Testis (tissue), 3 donors: ENCODE data around the gene DLX2. TPM values are rescaled to one million over a fixed set of nuclear protein-coding genes. Genes with fewer than 3 reads are reported as not detected.

Source experiments
- DNase-seq: peaks from one replicate; pipeline ENCODE4 v3.0.0-alpha.2; 2019
- H3K27ac ChIP-seq, 2 donors: fragments of 200-600 bp; sonication (generic); one replicate each; pipeline ENCODE4 v1.5.1; 2019
- H3K27me3 ChIP-seq: fragments of 200-600 bp; sonication (generic); one replicate; pipeline ENCODE4 v1.5.1; 2019
- H3K36me3 ChIP-seq: fragments of 200-600 bp; sonication (generic); one replicate; pipeline ENCODE4 v1.5.1; 2017; ENCODE audit warnings: low read depth; ENCODE audit errors: missing control alignments
- H3K4me1 ChIP-seq: fragments of 200-600 bp; sonication (generic); one replicate; pipeline ENCODE4 v1.5.1; 2019
- H3K4me3 ChIP-seq, 2 donors: fragments of 200-600 bp; sonication (generic); one replicate each; pipeline ENCODE4 v1.5.1; 2017 to 2019
- H3K9me3 ChIP-seq: fragments of 200-600 bp; sonication (generic); one replicate; pipeline ENCODE4 v1.5.1; 2017
- POLR2A ChIP-seq: fragments of 450-650 bp; IDR thresholded peaks from one replicate; pipeline ENCODE4 v1.6.1; 2017; ENCODE audit warnings: antibody characterized with exemption, mild to moderate bottlenecking, moderate library complexity
- WGBS, 2 donors: methylation state at CpG; one replicate each; pipeline ENCODE4 v1.1.5; 2018; 5-methylcytosine and 5-hydroxymethylcytosine counted together
- intact Hi-C: fragments of 100-400 bp; cut with DNase I; formaldehyde crosslinking; loops from one replicate; pipeline ENCODE4 v1.15.1; 2023; ENCODE audit warnings: low total_unique reads
- polyA plus RNA-seq: library from polyadenylated mRNA; stranded (reverse); fragments of 350-450 nt; fragmentation: Illumina TruSeq; extraction: RNeasy Lipid Tissue Mini Kit (QIAGEN cat#74804); gene quantifications from one replicate; pipeline ENCODE4 v1.2.3, GENCODE V29; 2014; ENCODE audit warnings: low read depth, low replicate concordance; ENCODE audit not compliant: insufficient read depth
- total RNA-seq, 2 donors: library from RNA; depleted of rRNA; stranded (reverse); fragments of >200 nt; gene quantifications; one replicate each; pipeline ENCODE4 v1.2.3, GENCODE V29; 2016
- TF ChIP-seq, protein P1 (sequence below), 3 experiments: fragments of 450-650 bp in 2 of 3; fragments of 200-600 bp in 1 of 3; sonication (generic) in 1 of 3; IDR thresholded peaks; one replicate each; pipeline ENCODE4 v1.5.1; 2016 to 2019; ENCODE audit warnings: antibody characterized with exemption in 3 of 3, mild to moderate bottlenecking in 2 of 3, moderate library complexity in 1 of 3

DLX2 gene
- total and polyA plus RNA-seq, 3 donors from 2014 or later: 0.29 to 1.1 (median 0.99) TPM

DNA sequence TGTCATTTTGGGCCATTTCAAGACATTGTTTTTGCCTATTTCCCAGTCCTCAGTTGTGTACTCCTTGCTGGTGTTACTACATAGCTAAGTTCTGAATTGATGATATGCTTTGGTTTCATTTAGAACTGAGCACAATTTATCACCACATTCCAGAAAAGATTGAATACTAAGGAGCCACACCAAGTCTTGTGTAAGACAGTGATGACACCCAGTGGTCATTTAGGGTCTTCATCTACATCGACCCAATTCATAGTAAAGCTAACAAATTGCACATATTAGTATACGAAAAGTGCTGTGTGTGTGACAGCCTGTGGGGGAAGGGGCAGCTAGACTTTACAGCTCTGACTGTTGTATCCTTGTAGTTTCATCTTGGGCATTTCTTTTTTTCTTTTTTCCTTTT, 10.9 kb upstream of the DLX2 start:
- no peaks in the 10 kb centered on the region for H3K4me1 ChIP-seq
- WGBS, 2 donors: 30 to 40% methylated on average over 2 of the region's 2 CpGs
- H3K27ac ChIP-seq: no peak overlapping the region
- H3K4me3 ChIP-seq: no peak overlapping the region
- intact Hi-C loops: loop anchor here (10.0 kb wide), 1 partner anchor 539 kb away; no protein-coding TSS in a partner anchor
- no peak for TF ChIP-seq POLR2A
- TF ChIP-seq, protein P1, sequence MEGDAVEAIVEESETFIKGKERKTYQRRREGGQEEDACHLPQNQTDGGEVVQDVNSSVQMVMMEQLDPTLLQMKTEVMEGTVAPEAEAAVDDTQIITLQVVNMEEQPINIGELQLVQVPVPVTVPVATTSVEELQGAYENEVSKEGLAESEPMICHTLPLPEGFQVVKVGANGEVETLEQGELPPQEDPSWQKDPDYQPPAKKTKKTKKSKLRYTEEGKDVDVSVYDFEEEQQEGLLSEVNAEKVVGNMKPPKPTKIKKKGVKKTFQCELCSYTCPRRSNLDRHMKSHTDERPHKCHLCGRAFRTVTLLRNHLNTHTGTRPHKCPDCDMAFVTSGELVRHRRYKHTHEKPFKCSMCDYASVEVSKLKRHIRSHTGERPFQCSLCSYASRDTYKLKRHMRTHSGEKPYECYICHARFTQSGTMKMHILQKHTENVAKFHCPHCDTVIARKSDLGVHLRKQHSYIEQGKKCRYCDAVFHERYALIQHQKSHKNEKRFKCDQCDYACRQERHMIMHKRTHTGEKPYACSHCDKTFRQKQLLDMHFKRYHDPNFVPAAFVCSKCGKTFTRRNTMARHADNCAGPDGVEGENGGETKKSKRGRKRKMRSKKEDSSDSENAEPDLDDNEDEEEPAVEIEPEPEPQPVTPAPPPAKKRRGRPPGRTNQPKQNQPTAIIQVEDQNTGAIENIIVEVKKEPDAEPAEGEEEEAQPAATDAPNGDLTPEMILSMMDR (IDR thresholded peaks at IDR 0.05): peak in 1 of 3 experiments; percentile 41
- no peaks in the 10 kb centered on the region for H3K36me3 ChIP-seq
- no peaks in the 10 kb centered on the region for H3K9me3 ChIP-seq
- DNase-seq: no peak
- no peaks in the 10 kb centered on the region for H3K27me3 ChIP-seq

DNA sequence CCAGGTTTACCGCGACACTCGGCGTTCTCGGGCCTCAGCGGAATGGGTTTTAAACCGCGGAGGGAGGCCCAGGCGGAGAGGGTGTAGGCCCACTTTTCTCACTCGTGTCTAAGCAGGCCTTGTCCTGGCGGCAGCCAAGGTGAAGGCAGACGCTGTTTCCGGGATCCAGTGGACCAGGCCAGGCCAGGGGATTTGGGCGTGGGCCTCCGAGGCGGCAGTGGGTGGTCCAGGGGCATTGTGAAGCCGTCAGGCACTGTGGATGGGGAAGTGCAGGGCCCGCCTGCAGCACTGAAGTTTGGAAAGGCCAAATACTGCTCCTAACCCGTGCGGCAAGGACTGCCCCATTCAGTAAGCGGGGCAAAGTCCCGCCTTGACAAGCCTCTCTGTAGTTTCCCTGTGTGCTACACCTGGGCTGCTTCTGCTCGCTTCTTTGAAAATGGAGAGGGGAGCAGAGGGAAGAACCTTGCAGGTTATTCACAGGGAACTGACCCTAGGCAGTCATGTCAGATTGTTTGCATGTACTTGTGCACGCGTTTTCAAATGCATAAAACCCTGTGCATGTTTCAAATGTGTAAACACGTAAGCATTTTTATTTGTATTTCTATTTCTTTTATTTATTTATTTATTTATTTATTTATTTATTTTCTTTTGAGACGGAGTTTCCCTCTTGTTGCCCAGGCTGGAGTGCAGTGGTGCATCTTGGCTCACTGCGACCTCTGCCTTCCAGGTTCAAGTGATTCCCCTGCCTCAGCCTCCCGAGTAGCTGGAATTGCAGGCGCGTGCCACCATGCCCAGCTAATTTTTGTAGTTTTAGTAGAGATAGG, 7.5 kb upstream of the DLX2 start:
- no peaks in the 10 kb centered on the region for H3K36me3 ChIP-seq
- no peak for DNase-seq
- TF ChIP-seq, protein P1 (IDR thresholded peaks at IDR 0.05): no peak
- no peak for TF ChIP-seq POLR2A
- H3K27me3 ChIP-seq: no peaks in the 10 kb centered on the region
- peaks cover 5% of the 10 kb centered on the region for H3K4me1 ChIP-seq
- no peak overlapping the region for H3K27ac ChIP-seq
- intact Hi-C loops: loop anchor here (10.0 kb wide), 3 partner anchors 295 to 535 kb away; partner anchors contain the start of gene DYNC1I2
- H3K9me3 ChIP-seq: no peaks in the 10 kb centered on the region
- WGBS, 2 donors: 59 to 61% methylated on average over 25 to 31 of the region's 31 CpGs
- H3K4me3 ChIP-seq: no peak overlapping the region

DNA sequence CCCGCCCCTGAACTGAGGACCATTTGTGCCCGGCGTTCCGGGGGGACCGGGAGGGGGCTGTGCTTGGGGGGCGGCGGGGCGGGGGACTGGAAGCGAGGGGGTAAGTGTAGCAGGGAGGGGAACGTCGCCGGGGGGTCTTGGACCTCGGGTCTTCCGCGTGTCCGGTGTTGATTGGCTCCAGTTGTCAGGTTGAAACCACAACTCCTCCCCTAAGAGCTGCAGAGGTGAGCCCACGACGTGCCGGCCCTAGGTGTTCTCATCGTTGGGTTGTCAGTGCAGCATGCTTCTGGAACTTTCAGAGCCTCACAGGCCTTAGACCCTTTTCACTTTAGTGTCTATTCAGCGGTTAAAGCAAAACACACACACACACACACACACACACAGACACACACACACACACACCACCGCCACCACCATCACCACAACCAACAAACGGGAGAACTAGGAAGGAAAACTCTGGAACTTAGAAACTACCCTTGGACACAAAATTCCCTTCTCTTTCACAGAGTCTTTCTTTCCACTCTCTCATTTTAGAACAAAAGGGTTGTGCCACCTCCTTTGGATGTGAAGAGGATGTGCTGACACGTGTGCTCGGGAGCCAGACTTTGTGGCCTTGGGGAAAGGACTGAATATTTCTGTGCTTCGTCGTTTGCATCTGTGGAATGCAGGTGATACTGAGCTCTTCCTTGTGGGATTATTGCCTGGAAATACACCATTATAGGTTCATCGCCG, 6.7 kb upstream of the DLX2 start:
- DNase-seq: no peak
- Histone ChIP-seq H3K4me3 (no peak overlapping the region), H3K4me1 (peaks cover 5% of the 10 kb centered on the region), H3K27ac (no peak overlapping the region), H3K9me3 (no peaks in the 10 kb centered on the region), H3K36me3 (no peaks in the 10 kb centered on the region), H3K27me3 (no peaks in the 10 kb centered on the region)
- intact Hi-C loops: loop anchor here (10.0 kb wide), 2 partner anchors 295 to 425 kb away; partner anchors contain the start of gene DYNC1I2
- TF ChIP-seq POLR2A: no peak
- TF ChIP-seq, protein P1 (IDR thresholded peaks at IDR 0.05): no peak
- WGBS, 2 donors: 44 to 47% methylated on average over 29 of the region's 29 CpGs

DNA sequence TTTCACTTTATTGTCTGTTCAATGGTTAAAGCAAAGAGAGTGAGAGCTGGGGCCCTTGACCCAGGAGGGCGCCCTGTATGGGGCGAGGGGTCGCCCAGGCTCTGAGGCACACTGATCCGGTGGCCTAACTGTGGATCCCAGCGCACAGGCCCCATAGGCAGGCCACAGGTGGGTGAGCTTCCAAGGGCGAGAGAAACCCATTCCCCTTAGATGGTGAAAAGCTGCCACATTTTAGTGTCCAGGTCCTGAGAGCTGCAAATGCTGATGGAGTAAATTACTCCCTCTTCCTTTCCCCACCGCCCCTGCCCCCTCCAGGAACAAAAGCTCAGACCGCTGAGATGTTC, 5.9 kb upstream of the DLX2 start:
- H3K27ac ChIP-seq: no peak overlapping the region
- H3K27me3 ChIP-seq: no peaks in the 10 kb centered on the region
- intact Hi-C loops: loop anchor here (10.0 kb wide), 2 partner anchors 294 to 424 kb away; partner anchors contain the start of gene DYNC1I2
- TF ChIP-seq, protein P1 (IDR thresholded peaks at IDR 0.05): no peak
- TF ChIP-seq POLR2A: no peak
- no peaks in the 10 kb centered on the region for H3K9me3 ChIP-seq
- DNase-seq: no peak
- peaks cover 5% of the 10 kb centered on the region for H3K4me1 ChIP-seq
- no peak overlapping the region for H3K4me3 ChIP-seq
- WGBS, 2 donors: 19 to 24% methylated on average over 7 to 8 of the region's 8 CpGs
- no peaks in the 10 kb centered on the region for H3K36me3 ChIP-seq
